Stimulated activated CD4-positive, alpha-beta T cell treated with anti-CD3 and anti-CD28 coated beads, TNF-alpha, amount 100 ng/mL, for 48 hours (primary cell): Measurements from ENCODE around the gene IRF4.

Experiments used
- DNase-seq, 3 donors: peaks; one replicate each; pipeline ENCODE4 v3.0.0-alpha.2; 2020; ENCODE audit warnings: low read depth in 3 of 3

IRF4 gene

GRCh38 chr6:443621-444159 lies 52.1 kb downstream of the IRF4 start:
- DNase-seq: no peak

- DNase-seq: no peak
Observed at GRCh38 chr6:444653-445275, 53.2 kb downstream of the IRF4 start.

GRCh38 chr6:445571-446417 lies 54.2 kb downstream of the IRF4 start:
- DNase-seq: no peak

DNA sequence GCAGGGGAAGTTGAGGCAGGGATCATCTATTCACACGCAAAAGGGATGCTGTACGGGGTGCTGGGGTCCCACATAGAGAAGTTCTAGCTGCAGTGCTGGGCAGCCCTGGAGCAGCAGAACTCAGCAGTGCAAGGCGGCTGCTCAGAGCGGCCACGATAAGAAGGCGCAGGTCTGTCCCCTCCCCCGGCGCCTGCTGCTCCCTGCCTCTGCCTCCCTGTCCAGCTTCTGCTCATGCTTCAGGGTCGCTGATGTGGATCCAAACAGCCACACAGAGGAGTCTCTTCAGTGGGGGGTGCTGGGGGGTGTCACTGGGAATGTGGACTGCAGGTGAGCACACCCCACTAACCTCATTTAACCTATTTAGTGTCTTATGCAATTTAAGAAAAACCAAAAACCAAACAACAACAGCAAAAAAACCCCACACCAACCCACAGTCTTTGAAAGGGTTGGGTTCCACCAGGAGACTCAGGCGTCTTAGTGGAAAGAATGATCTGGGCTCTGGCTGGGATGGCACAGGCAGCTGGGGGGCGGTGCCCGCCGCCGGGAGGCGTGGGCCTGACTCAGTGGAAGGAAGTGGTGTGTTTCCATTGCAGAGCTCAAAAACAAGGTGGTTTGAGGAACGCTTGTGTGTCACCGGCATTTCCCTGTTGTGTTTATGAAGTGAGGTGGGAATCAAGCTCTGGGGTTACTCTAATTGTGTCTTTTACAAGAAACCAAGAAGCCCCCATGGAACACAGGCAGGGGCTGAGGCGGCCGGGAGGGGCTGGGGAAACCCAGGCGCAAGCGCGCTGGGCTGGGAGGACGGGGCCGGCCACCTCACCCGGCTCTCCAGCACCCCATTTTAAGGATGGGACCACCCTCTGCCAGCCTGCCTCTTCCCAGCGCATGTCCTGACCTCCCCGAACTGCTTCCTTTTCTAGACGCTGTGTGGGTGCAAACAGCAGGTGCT lies 55.1 kb downstream of the IRF4 start:
- peak; percentile 87 to 92 (median 88) for DNase-seq

DNA sequence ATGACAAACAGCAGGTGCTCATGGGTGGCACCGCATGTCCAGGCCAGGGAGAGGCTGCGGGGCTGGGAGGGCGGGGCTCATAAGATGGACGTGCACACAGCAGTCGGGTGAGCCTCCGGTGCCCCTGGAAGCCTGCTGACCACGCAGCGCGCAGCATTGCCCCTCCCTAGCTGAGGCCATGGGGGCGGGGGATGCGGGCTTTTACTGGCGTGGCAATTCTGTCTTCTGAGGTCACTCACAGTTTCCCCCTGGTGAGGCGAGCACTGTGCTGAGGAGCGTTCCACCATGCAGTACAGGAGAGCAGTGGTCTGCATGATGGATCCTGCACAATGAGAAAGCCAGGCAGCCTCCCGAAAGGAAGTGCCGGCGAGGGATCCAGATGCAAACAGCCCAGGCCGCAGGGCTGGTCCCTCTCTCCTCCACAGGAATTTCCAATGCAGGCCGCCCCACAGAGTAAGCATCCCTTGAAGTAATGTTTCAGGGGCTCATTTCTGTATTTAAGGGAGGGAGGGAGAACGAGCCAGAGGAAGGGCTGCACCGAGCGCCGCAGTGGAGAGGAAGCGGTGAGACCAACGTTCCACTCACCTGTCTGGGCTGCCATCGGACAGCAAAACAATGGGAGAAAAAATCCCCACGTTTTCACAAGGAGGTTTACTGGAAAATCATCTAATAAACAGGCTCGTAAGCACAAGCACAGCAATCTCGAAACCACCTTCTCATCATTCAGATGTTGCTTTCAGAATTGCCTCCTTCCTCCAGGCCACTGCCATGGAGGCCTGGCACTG lies 56.0 kb downstream of the IRF4 start:
- no peak for DNase-seq

DNA sequence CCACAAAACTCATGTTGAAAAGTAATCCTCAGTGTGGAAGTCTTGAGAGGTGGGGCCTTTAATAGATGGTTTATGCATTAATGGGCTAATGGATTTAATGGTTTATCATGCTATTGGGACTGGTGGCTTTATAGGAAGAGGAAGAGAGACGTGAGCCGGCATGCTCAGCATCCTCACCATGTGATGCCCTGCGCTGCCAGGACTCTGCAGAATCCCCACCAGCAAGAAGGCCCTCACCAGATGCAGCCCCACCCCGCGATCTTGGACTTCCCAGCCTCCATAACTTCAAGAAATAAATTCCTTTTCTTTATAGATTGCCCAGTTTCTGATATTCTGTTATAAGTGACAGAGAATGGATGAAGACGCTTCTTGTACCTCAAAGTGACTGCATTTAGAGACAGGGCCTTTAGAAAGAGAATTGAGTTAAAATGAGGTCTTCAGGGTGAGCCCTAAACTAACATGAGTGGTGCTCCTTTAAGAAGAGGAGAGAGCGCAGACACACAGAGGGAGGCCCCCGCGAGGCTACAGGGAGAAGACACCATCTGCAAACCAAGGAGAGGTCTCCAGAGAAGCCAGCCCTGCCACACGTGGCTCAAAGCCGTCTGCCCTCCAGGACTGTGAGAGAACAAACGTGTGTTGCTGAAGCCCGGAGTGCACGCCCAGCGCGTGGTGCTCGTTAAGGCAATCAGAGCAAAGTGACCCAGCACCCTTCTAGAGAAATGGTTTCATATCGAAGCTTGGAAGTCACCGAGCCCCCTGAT lies 56.9 kb downstream of the IRF4 start:
- DNase-seq: no peak

GRCh38 chr6:449057-449430 lies 57.5 kb downstream of the IRF4 start:
- no peak for DNase-seq

- no peak for DNase-seq
Observed at GRCh38 chr6:449486-450419, 58.2 kb downstream of the IRF4 start.

- DNase-seq: no peak
Observed at GRCh38 chr6:451336-451735, 59.8 kb downstream of the IRF4 start.

DNA sequence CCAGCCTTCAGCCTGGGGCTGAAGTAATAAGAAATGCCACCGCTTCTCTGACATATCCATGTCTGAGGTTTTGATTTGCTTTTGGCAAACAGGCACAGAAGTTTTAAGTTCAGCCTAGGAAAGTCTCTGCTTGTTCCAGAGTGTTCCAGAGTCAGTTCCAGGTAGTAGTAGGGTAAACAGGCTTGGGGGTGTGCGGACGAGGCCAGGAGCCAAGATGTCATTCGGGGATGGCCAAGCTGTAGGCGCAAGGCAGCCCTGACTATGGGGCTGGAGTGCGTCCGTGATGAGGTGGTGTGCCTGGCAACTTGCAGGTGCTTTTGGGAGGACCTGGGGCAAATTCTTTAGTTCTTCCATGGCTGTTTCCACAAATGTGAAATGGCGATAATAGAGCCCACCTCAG lies 60.3 kb downstream of the IRF4 start:
- DNase-seq: no peak

GRCh38 chr6:452301-453067 lies 60.9 kb downstream of the IRF4 start:
- no peak for DNase-seq

DNA sequence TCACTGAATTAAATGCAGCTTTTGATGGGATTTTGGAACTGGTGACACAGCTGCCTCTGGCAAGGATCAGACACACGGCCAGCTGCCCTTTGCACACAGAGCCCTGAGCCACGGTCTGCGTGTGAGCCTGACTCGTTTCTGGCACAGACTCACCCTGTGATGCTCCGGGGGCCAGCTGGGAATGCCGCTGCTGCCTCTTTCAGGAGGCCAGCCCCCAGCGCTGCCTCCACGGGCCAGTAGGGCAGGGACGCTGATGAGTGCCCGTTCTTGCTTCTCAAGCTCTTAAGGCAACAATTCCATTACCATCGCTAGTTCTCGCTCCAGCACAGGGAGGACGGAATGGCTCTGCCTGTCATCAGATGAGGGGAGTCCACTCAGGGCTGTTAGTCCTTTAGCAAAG lies 61.6 kb downstream of the IRF4 start:
- no peak for DNase-seq

DNA sequence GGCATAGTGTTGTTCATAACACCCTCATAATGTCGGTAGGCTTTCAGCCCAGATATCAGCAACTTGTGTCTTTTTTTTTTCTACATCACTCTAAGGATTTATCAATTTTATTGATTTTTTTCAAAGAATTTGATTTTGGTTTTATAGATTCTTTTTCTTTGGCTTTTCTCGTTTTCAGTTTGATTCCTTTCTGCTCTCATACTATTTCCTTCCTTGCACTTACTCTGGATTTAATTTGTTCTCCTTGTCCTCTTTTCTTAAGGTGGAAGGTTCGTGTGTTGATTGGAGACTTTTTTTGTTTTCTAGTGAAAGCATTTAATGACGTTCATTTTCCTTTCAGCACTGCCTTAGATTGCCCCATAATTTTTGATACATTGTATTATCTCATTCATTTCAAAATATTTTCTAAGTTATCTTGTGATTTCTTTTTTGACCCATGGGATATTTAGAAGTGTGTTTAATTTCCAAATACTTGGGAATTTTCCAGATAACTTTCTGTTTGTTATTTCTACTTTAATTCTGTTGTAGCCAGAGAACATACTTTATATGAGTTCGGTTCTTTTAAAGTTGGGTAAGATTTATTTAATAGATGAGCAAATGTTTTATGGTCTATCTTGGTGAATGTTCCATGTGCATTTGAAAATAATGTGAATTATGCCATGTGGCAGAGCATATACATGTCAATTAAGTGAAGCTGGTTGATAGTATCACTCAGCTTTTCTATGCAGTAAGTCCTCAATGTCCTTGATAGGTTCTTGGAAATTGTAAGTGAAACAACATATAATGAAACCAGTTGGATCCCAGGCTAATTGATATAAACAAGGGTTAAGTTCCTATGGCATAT lies 62.8 kb downstream of the IRF4 start:
- DNase-seq: no peak

GRCh38 chr6:455006-455585 lies 63.5 kb downstream of the IRF4 start:
- DNase-seq: peak in 2 of 3 donors; percentile 24 to 53

DNA sequence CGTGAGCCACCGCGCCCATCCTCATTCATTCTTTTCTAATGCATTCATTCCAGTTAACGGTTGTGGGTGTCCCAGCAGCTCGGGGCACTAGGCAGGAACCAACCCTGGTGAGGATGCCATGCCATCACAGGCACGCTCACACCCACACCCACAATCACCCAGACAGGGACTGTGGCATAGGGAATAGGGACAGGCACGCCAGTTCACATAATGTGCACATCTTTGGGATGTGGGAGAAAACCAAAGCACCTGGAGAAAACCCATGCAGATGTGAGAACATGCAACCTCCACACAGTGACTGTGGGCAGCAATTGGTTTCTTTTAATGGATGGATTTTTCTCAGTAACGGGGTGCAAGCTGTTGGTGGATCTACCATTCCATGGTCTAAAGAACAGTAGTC lies 64.3 kb downstream of the IRF4 start:
- DNase-seq: no peak

DNA sequence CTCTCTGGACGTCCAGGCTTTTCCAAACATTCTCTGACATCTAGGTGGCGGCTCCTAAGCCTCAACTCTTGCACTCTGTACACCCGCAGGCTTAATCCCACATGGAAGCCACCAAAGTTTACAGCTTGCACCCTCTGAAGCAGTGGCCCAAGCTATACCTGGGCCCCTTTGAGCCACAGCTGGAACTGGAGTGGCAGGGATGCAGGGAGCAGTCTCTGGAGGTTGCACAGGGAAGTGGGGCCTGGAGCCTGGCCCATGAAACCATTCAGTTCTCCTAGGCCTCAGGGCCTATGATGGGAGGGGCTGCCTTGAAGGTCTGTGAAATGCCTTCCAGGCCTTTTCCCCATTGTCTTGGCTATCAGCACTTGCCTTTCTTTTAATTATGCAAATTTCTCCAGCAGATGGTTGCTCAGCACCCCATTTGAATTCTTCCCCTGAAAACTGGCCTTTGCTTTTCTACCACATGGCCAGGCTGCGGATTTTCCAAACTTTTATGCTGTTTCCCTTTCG lies 64.9 kb downstream of the IRF4 start:
- no peak for DNase-seq

- no peak for DNase-seq
Observed at GRCh38 chr6:456887-457286, 65.3 kb downstream of the IRF4 start.
